NCI-H1694 (cell line): ENCODE measurements around the gene CUX1.
"Not testable (repeated sequence)": the region's sequence is repeated elsewhere in the genome, so short reads cannot be mapped to it uniquely, and the experiment has no call there.

Experiments
- DNase-seq: peaks from one replicate; lab custom pipeline; 2025; lab: John Stamatoyannopoulos, UW

The CUX1 gene

GRCh38 chr7:101853684-101854083 is 36.3 kb downstream of the CUX1 start:
- DNase-seq: no peak

DNA sequence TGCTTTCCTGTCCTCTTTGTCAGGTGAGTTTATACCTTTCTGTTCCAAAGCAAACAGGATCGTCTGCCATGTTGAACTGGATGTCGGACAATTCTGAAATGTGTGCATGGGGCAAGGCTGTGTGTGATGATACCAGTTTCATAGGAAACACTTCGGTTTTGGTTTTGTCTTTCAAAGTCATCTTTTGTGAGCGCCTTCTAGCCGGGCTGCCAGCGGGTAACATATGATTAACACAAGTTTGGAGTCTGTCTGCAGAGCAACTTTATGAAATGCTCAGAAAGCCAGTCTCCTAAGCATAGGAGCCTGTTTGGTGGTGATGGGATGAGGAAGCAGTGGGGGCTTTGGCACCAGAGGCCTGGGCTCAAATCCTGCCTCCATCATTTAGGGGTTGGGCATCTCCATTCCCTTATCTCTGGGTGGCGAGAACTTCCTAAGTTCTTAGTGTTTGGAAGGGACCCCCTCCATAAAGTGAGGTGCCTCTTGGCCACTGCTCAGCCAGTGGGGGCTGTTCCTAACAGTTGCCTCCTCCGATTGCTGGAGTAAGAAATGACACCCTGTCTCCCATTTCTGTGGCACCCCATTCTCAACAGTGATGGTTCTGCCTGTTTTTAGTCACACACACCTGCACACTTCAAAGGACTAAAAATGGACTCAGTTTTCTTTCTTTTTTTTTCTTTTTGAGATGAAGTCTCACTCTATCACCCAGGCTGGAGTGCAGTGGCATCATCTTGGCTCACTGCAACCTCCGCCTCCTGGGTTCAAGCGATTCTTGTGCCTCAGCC is 36.8 kb downstream of the CUX1 start:
- DNase-seq: no peak

- no peak for DNase-seq
Measured at GRCh38 chr7:101856473-101857357, 39.3 kb downstream of the CUX1 start.

DNA sequence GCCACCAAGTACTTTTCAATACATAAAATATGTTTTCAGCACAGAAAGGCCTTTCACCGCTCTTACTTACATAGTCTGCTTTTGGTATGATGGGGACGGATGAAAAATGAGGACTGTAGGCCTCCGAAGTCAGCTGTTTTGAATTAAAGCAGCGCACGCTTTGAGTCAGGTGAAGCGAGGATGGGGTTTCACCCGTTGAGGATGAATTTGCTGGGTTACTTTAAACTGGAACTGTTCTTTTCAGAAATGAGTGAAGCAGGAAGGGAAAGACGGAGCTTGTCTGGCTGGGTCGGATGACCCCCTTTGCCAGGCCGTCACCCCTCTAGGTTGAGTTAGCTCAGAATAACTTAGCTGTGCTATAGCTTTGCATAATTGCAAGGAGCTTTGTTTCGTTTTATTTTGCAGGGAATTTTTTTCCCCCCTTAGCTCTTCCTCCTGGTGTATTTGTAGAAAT is 40.0 kb downstream of the CUX1 start:
- no peak for DNase-seq

DNA sequence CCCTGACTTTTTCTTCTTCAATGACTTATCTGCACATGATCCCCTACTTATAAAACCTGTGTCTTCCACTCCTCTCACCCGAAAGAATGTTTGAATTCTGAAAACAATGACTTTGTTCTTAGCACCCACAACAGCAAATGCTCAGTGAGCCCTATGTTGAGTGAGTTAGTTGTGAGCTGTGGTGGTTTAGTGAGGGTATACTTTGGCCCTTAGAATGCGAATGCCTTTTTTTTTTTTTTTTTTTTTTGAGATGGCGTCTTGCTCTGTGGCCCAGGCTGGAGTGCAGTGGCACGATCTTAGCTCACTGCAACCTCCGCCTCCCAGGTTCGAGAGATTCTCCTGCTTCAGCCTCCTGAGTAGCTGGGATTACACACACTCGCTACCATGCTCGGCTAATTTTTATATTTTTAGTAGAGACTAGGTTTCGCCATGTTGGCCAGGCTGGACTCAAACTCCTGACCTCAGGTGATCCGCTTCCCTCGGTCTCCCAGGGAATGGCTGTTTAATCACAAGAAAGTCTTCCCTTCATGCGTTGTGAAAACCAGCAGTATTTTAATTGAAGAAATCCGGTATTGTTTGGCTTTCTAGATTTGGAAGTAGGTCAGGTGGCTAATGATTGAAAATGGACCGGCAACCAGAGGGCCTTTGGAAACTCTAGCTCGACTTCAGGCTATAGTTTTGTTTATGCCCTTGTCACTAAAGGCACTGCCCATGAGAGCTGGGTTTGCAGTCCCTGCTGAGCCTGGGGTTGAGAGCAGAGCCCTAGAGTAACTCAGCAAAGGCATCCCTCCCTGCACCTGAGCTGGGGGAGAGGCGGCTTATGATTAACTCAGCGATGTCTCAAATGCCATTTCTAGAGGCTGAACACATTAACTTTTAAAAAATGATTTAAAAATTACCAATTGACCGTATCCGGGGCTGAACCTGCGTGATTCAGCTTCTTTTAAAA is 41.3 kb downstream of the CUX1 start:
- DNase-seq: no peak

DNA sequence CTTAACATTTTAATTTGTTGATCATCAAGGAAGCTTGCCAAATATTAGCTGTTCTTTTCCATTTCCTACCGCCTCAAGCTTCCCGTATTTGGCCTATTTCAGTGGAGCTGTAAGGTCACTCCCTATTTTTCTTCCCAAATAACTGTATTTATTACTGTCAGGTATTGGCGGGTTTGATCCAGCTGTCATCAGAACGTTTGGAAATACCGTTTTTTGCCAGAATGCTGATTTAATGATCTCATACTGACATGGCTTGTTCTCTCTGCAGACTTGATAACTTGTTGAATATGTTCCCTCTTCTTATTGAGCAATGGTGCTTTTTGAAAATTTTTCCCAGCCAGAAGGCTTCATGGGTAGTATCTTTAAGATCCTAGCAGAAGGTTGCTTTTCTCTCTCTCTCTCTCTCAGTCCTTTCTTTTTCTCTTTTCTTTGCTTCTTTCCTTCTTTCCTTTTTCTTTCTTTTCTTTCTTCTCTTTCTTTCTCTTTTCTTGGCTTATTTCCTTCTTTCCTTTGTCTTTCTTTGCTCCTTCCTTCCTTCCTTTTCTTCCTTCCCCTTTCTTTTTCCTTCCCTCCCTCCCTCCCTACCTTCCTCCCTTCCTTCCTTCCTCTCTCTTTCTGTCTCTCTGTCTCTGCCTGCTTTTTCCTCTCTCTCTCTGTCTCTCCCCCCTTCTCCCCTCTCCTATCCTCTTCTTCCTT is 42.1 kb downstream of the CUX1 start:
- no peak for DNase-seq

DNA sequence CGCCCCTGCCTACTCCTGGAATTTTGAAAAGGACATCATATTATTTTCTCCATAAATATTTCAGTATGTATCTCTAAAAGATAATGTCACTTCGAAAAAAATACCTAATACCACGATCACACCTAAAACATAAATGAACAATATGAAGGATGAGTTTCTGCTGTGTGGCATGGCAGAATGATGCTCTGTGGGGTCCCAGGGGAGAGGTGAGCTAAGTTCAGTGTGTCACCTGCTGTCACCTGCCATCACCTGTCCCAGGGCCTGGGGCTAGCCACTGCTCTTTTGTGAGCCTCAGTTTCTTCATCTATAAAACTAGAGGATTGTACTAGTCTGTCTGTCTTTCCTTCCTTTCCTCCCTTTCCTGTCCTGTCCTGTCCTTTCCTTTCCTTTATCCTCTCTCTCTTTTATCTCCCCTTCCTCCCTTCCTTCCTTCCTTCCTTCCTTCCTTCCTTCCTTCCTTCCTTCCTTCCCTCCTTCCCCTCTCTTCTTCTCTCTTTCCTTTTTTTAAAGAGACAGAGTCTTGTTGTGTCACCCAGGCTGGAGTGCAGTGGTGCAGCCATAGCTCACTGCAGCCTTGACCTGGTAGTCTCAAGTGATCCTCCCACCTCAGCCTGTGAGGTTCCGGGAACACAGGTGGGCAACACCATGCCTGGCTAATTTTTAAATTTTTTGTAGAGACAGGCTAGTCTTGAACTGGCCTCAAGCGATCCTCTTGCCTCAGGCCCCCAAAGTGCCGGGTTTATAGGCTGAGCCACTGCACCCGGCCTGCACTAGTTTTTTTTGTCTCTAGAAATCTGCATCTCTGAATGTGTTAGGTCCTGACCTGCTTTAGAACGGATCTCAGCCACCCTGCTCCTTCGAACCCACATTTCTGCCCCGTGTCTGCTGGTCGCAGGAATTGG is 43.1 kb downstream of the CUX1 start:
- DNase-seq: no peak

DNA sequence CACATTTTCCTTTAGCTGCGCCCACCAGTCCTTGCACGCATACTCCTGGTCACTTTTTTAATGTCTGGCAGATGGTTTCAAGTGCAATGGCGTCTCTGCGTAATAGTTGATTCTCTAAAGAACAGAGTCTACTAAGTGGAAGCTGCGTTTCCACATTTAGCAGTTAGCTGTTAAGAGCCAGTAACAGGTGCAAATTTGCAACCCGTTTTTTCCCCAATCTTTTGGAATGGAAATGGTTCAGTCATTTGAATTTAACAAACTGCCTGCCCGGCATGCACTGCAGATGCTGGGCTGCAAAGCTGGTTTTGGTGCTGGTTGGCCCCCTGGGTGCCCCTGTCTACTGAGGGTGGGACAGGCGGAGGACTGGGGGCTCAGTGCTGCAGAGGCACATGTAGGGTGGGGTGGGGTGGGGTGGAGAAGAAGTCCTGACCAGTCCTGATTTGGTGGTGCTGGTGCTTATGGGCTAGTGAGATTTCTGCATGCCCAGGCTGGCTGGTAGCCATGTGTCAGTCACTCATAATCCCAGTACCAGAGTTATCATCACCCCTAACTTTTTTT is 43.9 kb downstream of the CUX1 start:
- DNase-seq: no peak

DNA sequence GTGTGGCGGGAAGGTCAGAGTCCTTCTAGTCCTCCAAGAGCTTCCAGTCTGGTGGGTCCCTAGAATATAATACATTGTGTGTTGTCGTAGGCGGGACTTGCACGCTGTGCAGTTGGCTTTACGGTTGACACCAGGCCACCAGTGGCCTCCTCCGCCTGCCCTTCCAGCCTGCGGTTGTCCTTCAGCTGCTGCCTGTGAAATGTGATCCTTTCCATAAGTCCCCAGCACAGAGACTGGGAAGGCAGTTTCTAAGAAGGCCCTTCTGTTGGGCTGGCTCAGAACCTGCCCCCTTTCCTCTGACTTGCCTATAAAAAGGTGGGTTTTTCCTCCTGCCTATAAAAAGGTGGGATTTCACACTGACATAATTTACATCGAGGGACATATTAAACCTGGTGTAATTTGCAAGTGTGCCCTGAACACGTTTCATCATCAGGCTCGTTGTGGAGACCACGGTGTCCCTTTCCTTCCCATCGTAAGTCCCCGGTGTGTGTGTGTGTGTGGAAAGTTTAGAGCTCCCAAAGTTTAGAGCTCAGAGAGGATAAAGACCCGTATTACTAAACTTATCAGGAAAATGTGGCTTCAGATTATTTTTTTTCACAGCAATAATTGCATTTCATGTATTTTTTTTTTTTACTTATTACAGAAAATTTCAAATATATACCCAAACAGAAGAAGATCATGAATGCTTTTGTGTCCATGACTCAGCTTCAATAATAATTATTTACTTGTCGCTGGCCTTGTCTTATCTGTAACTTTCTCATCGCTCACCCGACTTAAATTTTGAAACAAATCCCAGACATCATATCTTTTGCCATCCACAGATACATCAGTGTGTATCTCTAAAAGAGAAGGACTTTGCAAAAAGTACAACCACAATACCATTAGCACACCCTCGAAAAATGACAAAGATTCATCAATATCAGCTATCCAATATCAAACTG is 45.1 kb downstream of the CUX1 start:
- no peak for DNase-seq

DNA sequence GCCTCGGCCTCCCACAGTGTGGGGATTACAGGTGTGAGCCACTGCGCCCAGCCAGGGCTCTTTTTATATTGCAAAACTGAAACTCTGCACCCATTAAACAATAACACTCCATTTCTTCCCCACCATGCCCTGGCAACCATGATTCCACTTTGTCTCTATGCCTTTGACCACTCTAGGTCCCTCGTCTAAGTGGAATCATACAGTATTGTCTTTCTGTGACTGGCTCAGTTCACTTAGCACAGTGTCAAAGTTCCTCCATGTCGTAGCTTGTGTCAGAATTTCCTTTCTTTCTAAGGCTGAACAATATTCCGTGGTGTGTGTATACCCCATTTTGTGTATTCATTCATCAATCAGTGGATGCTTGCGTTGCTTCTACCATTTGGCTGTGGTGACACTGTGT is 46.2 kb downstream of the CUX1 start:
- no peak for DNase-seq

DNA sequence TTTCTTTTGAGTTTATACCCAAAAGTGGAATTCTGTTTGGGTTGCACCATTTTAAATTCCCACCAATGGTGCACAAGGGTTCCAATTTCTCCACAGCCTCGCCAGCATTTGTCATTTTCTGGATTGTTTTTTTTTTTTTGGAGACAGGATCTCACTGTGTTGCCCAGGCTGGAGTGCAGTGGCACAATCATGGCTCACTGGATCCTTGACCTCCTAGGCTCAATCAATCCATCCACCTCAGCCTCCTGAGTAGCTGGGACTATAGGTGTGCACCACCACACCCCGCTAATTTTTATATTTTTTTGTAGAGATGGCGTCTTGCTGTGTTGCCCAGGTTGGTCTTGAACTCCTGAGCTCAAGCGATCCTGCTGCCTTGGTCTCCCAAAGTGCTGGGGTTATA is 46.6 kb downstream of the CUX1 start:
- no peak for DNase-seq

DNA sequence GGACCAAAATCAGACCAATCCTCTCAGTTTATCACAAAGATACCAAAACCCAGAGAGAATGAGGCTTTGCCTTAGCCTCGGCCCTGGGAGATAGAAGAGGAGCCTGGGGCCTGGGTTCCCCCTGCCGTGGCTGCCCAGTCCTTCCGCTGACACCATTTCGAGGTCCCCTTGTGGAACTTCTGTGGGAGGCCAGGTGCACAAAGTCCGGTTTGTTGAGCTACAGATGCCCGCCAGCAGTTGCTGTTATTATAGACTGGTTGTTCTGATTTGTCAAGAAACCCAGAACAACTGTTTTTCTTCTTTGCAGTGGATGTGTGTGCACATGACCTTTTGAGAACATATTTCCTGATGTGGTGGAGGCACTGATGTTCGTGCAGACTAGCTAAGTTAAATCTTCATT is 47.6 kb downstream of the CUX1 start:
- no peak for DNase-seq

- DNase-seq: no peak
Measured at GRCh38 chr7:101865455-101865854, 48.0 kb downstream of the CUX1 start.

- DNase-seq: no peak
Measured at GRCh38 chr7:101866328-101866727, 48.9 kb downstream of the CUX1 start.

DNA sequence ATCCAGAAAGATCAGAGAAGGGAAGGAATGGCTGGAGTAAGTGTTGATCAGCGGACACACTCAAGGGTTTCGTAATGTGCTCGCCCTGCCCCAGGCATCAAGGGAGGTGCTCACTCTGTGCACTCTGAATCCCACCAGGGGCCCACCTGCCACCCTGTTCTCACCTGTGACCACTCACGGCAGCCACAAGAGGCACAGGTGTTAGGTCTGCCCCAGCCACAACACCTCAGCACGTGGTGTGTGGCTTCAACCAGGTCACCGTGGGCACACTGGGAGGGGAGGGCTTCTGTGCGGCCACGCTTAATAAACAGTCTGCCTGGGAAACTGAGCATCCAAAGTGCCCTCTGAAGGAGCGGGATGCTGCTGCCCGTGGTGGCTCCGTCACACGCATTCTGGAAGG is 49.8 kb downstream of the CUX1 start:
- no peak for DNase-seq

DNA sequence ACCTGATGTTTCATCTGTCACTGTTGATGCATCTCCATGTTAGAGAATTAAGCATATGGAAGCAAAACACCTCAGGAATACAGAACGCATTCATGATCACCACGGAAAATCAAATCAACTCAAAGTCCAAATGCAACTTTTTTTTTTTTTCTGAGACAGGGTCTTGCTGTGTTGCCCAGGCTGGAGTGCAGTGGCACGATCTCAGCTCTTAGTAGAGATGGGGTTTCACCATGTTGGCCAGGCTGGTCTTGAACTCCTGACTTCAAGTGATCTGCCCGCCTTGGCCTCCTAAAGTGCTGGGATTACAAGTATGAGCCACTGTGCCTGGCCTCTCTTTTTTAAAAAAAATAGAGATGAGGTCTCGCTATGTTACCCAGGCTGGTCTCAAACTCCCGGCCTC is 50.3 kb downstream of the CUX1 start:
- DNase-seq: not testable (repeated sequence)

DNA sequence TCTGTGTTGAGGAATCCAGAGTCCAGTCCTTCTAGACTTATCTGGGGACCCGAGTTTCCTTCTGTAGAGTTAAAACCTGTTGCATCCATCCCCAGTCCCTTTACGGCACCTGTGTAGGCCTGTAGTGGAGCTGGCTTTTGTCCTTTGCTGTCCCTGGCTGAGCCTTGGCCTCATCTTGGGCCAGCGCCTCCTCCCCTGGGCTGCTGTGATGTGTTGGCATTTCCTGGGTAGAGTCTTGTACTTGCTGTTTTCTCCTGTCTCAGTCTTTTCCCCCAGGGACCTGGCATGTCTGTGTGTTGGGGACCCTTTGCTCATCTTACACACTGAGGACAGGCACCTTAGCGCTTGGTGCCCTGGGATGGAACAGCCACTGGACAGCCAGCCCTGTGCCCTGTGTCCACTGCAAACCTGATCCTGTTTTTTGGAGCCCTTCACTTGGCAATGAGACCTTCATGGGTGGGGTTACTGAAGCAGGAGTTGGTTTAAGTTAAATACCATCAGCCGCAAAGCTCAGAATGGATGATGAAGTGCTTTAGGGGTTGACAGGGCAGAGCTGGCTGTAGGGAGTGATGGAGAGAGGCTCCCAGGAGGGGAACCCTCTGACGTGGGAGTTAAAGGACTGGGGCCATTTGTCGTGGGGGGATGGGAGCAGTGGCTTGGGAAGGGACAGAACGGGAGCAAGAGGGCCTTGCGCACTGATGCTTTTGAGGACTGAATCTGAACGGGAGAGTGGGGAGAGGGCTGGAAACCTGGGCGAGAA is 50.9 kb downstream of the CUX1 start:
- no peak for DNase-seq
